Psoas muscle (tissue), 8 donors: ENCODE results near the gene PLXNB3. TPM values are rescaled to one million over a fixed set of nuclear protein-coding genes. Genes with fewer than 3 reads are reported as not detected.
A peak's percentile ranks its signal among the peaks of the same experiment; 100 is the strongest.

Experiments
- ATAC-seq, 4 donors: fragments of 200-7000 bp; cut with Tn5 transposase; one replicate each; pipeline ENCODE4 v1.9.1; 2020; ENCODE audit warnings: moderate library complexity in 3 of 4, mild to moderate bottlenecking in 2 of 4
- DNase-seq, 2 donors: peaks; one replicate each; pipeline ENCODE4 v3.0.0-alpha.2; 2020
- H3K27ac ChIP-seq: fragments of 200-600 bp; one replicate; pipeline ENCODE4 v1.8.0; 2022
- H3K27me3 ChIP-seq, 3 donors: fragments of 200-600 bp in 1 of 3; one replicate each; pipeline versions ENCODE4 v1.6.1 to v1.8.0; 2013 to 2022; ENCODE audit warnings: low read length in 2 of 3, mild to moderate bottlenecking in 2 of 3, moderate library complexity in 1 of 3; ENCODE audit not compliant: insufficient read depth in 3 of 3
- H3K36me3 ChIP-seq, 2 donors: fragments of 200-600 bp in 1 of 2; one replicate each; pipeline versions ENCODE4 v1.6.1 to v1.8.0; 2013 to 2022; ENCODE audit warnings: low read depth in 1 of 2, mild to moderate bottlenecking in 1 of 2, moderate library complexity in 1 of 2; ENCODE audit not compliant: insufficient read depth in 1 of 2
- H3K4me1 ChIP-seq: fragments of 200-600 bp; one replicate; pipeline ENCODE4 v1.8.0; 2022
- H3K4me3 ChIP-seq: fragments of 200-600 bp; one replicate; pipeline ENCODE4 v1.8.0; 2022; ENCODE audit warnings: mild to moderate bottlenecking
- H3K9me3 ChIP-seq: fragments of 200-600 bp; one replicate; pipeline ENCODE4 v1.8.0; 2022
- CTCF ChIP-seq: fragments of 200-600 bp; IDR thresholded peaks from one replicate; pipeline ENCODE4 v1.8.0; 2022; ENCODE audit warnings: antibody characterized with exemption
- WGBS, 3 donors: extraction: QIAGEN DNeasy Blood & Tissue Kit; methylation state at CpG; one replicate each; pipeline versions ENCODE4 v1.1.6 to v1.1.7; 2013; 5-methylcytosine and 5-hydroxymethylcytosine counted together
- intact Hi-C, 2 donors: fragments of 100-400 bp; cut with DNase I; formaldehyde crosslinking; loops; one replicate each; pipeline versions ENCODE4 v1.11.0 to v1.14.2; 2022
- polyA plus RNA-seq, 3 donors: library from polyadenylated mRNA; stranded (reverse); fragments of 200-250 nt; gene quantifications; one replicate each; pipeline ENCODE4 v1.2.3, GENCODE V29; 2013
- total RNA-seq, 4 donors: library from RNA; stranded (reverse); fragmentation: NEBNext Ultra II Directional in 2 of 4; extraction: Animal tissue kit (Norgen Biotek cat#: 25700) in 2 of 4; gene quantifications; one replicate each; pipeline versions ENCODE4 v1.2.1 to v1.2.4, GENCODE V29; 2021 to 2023
- donor health status: healthy with polysubstance abuse.
- donor health status: DM: no; HTN: no; CAD: no; lungs with moderate emphysema.
- donor health status: Bipolar disorder and iron deficiency.
- donor health status: healthy.
- donor health status: DM: yes; HTN: yes; CAD: no.
- donor health status: DM: no; HTN: no; CAD: no.
- donor health status: DM: no; HTN: no; CAD: no.
- donor health status: DM: yes; HTN: yes; CAD: no.

The PLXNB3 gene
- total and polyA plus RNA-seq, 7 donors, result 0.13 to 1.5 (median 0.35) TPM

GRCh38 chrX:153764786-153765137 is 713 bp downstream of the PLXNB3 start:
- Histone ChIP-seq H3K4me3 (no peak overlapping the region), H3K27me3 (no peaks in the 10 kb centered on the region), H3K9me3 (no peaks in the 10 kb centered on the region), H3K4me1 (no peaks in the 10 kb centered on the region), H3K36me3 (no peaks in the 10 kb centered on the region), H3K27ac (no peak overlapping the region)
- no peak for ATAC-seq
- no peak for TF ChIP-seq CTCF
- no peak for DNase-seq
- WGBS, 3 donors, result 57 to 84% (median 74%) methylated on average over 4 to 7 of the region's 7 CpGs
- intact Hi-C loops, result loop anchor here (1.0 to 5.0 kb wide), 2 partner anchors 188 to 189 kb away; no protein-coding TSS in a partner anchor

- H3K9me3 ChIP-seq, result no peaks in the 10 kb centered on the region
- H3K36me3 ChIP-seq, result no peaks in the 10 kb centered on the region
- WGBS, 3 donors, result 56 to 69% (median 67%) methylated on average over 9 to 27 of the region's 27 CpGs
- no peaks in the 10 kb centered on the region for H3K27me3 ChIP-seq
- TF ChIP-seq CTCF, result no peak
- H3K4me3 ChIP-seq, result no peak overlapping the region
- intact Hi-C loops, result no loop called here
- H3K4me1 ChIP-seq, result no peaks in the 10 kb centered on the region
- DNase-seq (peak; percentile 18 to 53), ATAC-seq (no peak)
- no peak overlapping the region for H3K27ac ChIP-seq
These were observed 1.4 kb downstream of the PLXNB3 start for GRCh38 chrX:153765138-153766079.

- Histone ChIP-seq H3K27me3 (no peaks in the 10 kb centered on the region), H3K27ac (no peak overlapping the region), H3K36me3 (no peaks in the 10 kb centered on the region), H3K4me3 (no peak overlapping the region), H3K9me3 (no peaks in the 10 kb centered on the region), H3K4me1 (no peaks in the 10 kb centered on the region)
- ATAC-seq (no peak), DNase-seq (peak; percentile 16 to 49)
- 79 to 84% (median 82%) methylated on average over 17 to 21 of the region's 21 CpGs for WGBS, 3 donors
- intact Hi-C loops, result no loop called here
- TF ChIP-seq CTCF, result no peak
These were observed 2.2 kb downstream of the PLXNB3 start for GRCh38 chrX:153766098-153766817.

GRCh38 chrX:153766871-153767673 is 3.0 kb downstream of the PLXNB3 start:
- peak overlapping the region; percentile 27 for H3K27ac ChIP-seq
- intact Hi-C loops, result no loop called here
- no peak for TF ChIP-seq CTCF

More at GRCh38 chrX:153766871-153767673, 3.0 kb downstream of the PLXNB3 start:
- no peaks in the 10 kb centered on the region for H3K36me3 ChIP-seq
- no peaks in the 10 kb centered on the region for H3K27me3 ChIP-seq
- no peaks in the 10 kb centered on the region for H3K4me1 ChIP-seq
- WGBS, 3 donors, result 50 to 68% (median 56%) methylated on average over 28 to 56 of the region's 56 CpGs
- no peak overlapping the region for H3K4me3 ChIP-seq
- H3K9me3 ChIP-seq, result no peaks in the 10 kb centered on the region
- DNase-seq (peak; percentile 30 to 63), ATAC-seq (peak; percentile 28 to 62 (median 56))
